Measurements from ENCODE around the gene SMO.
"Not testable (repeated sequence)": the region's sequence is repeated elsewhere in the genome, so short reads cannot be mapped to it uniquely, and the experiment has no call there.

The SMO gene

DNA sequence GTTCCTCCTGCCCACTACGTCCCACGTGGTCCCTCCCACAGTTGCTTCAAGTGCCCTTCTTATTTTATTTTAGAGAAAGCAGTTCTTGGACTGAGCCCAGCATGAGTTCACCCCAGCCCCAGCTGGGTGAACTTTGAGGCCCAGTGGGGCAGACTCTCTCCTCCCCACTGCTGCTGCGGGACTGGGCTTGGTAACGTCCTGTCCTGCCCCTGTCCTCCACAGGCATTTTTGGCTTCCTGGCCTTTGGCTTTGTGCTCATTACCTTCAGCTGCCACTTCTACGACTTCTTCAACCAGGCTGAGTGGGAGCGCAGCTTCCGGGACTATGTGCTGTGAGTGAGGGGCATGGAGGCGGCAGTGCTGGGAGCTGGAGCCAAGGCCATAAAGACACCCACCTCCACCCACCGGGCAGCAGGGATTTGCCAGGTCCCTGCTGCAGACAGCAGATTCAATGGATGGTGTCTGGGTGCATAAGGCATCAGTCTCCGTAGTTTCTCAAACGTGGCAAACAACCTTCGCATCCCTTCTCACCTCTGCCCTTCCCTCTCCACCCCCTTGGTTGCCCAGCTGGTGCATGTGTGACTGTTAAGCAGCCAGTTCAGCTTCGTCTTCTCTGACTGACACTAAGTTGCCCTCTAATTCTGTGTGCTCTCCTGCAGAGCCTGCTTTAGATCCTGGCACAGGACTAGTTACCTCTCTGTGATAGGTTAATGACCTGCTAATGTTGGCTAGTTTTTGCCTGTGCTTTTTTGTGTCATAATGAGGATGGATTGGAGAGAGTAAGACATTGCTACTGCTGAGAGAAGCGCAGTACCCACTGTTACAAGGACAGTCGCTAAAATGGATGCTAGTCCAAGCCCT lies 20.9 kb downstream of the SMO start:
- FAIRE-seq, result no peak

DNA sequence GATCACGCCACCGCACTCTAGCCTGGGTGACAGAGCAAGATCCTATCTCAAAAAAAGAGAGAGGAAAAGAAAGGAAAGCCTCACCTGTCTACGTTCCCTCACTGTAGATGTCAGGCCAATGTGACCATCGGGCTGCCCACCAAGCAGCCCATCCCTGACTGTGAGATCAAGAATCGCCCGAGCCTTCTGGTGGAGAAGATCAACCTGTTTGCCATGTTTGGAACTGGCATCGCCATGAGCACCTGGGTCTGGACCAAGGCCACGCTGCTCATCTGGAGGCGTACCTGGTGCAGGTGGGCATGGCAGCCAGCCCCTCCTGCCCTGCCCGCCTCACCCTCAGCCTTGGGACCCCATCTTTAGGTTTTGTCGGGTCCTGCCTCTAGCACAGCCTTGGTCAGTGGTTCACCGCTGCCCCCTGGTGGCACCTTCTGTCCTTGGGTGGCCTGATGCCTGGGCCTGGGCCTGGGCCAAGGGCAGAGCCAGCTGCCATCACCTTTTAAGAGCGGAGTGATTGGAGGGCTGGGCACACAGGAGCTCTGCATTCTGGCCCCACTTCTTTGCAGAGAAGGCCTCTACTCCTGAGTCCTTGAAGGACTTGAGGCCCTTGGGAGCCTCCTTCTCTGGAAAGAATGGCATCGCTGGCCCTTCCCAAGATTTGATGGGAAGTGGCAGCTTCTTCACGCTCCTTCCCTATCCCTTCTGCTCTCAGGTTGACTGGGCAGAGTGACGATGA lies 22.0 kb downstream of the SMO start:
- no peak for FAIRE-seq

DNA sequence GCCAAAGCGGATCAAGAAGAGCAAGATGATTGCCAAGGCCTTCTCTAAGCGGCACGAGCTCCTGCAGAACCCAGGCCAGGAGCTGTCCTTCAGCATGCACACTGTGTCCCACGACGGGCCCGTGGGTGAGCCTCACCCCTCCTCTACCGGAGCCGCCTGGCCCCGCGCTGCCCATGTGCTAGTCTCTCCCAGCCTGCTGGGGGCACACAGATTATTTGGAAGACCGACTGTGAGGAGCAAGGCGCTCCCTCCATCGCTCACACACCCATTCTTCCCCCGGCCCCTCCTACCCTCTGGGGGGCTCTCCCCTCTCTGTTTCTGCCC lies 22.5 kb downstream of the SMO start:
- FAIRE-seq, result no peak

DNA sequence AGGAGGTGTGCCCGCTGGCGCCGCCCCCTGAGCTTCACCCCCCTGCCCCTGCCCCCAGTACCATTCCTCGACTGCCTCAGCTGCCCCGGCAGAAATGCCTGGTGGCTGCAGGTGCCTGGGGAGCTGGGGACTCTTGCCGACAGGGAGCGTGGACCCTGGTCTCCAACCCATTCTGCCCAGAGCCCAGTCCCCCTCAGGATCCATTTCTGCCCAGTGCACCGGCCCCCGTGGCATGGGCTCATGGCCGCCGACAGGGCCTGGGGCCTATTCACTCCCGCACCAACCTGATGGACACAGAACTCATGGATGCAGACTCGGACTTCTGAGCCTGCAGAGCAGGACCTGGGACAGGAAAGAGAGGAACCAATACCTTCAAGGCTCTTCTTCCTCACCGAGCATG lies 23.7 kb downstream of the SMO start:
- no peak for FAIRE-seq

DNA sequence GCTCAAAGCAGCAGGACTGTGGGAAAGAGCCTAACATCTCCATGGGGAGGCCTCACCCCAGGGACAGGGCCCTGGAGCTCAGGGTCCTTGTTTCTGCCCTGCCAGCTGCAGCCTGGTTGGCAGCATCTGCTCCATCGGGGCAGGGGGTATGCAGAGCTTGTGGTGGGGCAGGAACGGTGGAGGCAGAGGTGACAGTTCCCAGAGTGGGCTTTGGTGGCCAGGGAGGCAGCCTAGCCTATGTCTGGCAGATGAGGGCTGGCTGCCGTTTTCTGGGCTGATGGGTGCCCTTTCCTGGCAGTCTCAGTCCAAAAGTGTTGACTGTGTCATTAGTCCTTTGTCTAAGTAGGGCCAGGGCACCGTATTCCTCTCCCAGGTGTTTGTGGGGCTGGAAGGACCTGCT lies 24.2 kb downstream of the SMO start:
- no peak for FAIRE-seq

DNA sequence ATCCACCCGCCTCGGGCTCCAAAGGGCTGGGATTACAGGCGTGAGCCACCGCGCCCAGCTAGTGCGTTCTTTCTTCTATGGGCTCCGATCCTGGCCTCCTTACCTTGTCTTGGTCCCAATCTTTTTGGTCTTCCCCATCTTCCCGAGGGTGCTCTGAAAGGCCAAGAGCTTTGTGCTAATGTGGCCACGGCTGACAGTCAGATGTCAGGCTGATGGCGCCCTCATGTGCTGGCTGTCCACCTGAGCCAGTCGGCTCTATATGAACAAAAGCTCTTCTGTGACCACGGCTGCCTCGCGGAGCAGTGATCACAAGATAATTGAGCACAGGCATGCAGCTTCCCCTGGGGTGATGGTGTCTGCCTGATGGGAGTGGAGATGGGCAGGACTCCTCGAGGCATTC lies 25.4 kb downstream of the SMO start:
- no peak for FAIRE-seq

DNA sequence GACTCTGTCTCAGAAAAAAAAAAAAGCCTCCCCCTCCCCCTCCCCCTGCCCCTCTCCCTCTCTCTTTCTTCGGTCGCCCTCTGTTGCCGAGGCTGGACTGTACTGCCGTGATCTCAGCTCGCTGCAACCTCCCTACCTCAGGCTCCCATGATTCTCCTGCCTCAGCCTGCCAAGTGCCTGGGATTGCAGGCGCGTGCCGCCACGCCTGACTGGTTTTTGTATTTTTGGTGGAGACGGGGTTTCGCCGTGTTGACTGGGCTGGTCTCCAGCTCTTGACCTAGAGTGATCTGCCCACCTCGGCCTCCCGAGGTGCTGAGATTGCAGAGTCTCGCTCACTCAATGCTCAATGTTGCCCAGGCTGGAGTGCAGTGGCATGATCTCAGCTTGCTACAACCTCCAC lies 27.3 kb downstream of the SMO start:
- FAIRE-seq, result not testable (repeated sequence)

DNA sequence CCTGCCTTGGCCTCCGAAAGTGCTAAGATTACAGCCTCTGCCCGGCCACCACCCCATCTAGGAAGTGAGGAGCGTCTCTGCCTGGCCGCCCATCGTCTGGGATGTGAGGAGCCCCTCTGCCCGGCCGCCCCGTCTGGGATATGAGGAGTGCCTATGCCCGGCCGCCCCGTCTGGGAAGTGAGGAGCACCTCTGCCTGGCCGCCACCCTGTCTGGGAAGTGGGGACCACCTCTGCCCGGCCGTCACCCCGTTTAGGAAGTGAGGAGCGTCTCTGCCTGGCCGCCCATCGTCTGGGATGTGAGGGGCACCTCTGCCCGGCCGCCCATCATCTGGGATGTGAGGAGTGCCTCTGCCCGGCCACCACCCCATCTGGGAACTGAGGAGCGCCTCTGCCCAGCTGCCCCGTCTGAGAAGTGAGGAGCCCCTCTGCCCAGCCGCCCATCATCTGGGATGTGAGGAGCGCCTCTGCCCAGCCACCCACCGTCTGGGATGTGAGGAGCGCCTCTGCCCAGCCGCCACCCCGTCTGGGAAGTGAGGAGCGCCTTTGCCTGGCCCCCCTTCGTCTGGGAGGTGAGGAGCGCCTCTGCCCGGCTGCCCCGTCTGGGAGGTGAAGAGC lies 27.8 kb downstream of the SMO start:
- FAIRE-seq, result not testable (repeated sequence)

DNA sequence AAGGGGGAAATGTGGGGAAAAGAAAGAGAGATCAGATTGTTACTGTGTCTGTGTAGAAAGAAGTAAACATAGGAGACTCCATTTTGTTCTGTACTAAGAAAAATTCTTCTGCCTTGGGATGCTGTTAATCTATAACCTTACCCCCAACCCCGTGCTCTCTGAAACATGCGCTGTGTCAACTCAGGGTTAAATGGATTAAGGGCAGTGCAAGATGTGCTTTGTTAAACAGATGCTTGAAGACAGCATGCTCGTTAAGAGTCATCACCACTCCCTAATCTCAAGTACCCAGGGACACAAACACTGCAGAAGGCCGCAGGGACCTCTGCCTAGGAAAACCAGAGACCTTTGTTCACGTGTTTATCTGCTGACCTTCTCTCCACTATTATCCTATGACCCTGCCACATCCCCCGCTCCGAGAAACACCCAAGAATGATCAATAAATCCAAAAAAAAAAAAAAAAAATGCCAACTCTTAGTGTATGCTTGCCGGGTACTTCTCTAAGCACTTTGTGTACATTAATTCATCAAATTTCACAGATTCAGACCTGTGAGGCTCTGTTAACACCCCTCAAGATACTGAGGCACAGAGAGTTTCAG lies 28.5 kb downstream of the SMO start:
- not testable (repeated sequence) for FAIRE-seq

DNA sequence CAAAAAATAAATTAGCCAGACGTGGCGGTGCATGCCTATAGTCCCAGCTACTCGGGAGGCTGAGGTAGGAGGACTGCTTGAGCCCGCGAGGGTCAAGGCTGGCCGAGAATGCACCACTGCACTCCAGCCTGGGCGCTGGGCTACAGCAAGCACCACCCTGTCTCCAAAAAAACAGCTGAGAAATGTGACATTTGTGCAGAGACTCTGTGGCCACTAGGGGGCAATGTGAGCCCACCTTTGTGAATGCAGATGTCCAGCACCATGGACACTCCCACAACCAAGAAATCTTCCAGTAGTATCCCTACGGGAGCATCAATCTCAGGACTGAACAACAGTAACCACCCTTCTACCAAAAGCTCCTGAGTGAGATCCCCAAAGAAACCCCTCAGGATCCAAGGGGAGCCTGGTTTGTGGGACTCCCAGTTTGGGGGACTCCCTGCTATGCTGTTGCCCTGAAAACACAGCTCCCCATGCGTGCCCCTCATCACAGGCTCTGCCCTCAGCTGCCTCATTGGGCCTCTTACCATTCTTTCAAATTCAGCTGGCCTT lies 30.2 kb downstream of the SMO start:
- no peak for FAIRE-seq

DNA sequence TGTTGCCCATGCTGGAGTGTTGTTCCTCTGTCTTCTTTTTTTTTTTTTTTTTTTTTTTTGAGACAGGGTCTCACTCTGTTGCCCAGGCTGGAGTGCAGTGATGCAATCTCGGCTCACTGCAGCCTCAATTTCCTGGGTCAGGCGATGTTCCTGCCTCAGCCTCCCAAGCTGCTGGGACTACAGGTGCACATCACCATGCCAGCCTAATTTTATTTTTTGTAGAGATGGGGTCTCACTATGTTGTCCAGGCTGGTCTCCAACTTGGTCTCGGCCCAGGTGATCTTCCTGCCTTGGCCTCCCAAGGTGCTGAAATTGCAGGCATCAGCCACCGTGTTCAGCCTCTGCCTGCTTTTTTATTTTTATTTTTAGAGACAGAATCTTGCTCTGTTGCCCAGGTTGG lies 30.7 kb downstream of the SMO start:
- FAIRE-seq, result not testable (repeated sequence)

DNA sequence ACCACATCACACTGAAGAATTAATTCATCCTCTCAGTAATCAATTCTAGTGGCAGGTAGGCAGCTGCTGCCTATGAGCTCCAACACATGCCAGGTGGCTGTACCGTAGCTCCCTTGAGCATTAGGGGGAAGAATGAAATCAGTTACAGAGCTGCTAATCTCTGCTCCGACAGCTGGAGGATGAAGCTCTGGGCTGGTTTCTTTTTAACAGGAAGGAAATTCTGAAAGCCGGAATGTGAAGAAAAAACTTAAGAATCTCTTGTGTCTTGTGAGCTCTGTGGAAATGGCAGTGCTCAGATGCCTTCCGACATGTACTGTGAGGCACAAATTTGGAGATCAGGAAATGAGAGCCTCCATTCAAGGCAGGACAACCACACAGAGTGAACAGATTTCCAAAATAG lies 33.6 kb downstream of the SMO start:
- FAIRE-seq, result no peak

DNA sequence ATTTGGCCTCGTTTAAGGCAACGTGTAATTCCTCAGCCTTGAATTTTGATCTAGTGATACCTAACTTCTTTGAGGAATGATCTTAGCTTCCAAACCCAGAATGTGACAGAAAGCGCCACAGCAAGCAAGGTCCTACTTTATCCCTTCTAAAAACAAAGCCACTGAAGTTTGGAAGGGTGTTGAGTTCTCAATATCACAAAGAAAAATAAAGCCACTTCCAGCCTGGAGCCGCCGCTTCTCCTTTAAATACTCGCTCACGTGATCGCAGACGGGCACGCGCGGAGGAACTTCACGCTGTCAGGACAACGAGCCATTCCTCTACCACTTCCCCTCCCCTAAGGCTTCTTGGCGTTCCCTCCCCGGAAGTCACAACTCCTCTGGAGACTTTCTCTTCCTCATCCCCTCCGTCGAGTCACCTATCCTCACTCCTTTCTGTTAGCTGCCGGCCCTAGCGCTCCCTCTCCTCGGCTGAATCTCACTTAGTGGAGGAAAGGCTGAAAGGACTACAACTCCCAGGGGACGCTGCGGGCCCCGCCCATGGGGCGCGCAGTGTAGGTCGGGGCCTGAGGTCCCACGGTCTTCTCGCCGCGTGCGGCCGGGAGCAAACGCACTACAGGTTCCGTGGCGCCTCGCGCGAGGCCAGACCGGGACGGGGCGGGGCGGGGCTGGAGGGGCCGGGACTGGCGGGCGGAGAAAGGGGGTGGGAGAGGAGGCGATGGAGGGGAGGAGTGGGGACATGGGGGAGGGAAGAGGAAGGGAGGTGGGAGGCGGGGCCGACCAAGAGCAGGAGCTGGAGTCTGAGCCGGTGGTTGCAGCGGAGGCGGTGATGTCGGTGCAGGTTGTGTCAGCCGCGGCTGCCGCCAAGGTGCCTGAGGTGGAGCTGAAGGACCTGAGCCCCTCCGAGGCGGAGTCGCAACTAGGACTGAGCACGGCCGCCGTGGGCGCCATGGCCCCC lies 36.1 kb downstream of the SMO start, which contains the start of gene AHCYL2:
Gene AHCYL2, plus strand, starts transcription at position 780 of the 955 bp plus-strand sequence.
- peak; percentile 77 for FAIRE-seq

DNA sequence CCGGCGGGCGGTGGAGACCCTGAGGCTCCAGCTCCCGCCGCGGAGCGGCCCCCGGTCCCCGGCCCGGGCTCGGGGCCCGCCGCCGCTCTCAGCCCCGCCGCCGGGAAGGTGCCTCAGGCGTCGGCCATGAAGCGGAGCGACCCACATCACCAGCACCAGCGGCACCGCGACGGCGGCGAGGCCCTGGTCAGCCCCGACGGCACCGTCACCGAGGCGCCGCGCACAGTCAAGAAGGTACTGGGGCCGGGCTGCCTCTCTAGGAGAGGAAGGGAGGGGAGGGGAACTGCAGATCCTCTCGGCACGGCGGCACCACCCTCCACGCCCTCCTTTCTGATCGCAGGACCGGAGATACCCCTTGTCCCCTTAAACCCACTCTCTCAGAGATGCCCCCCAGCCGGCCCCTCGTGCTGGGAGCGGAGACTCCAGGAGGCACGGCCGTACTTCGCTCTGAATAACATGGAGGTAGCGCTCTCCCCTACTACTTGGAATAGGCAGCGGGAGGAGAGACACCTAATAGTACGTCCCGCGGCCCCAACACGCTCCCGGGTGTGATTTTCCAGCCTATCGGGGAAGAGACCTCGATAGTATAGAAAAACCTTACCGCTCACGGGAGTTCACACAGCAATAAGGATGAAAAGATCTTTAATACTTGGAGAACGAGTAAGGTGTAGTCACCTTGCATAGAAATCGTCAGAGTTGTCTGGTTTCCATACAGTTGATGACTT lies 36.9 kb downstream of the SMO start:
- FAIRE-seq, result no peak

DNA sequence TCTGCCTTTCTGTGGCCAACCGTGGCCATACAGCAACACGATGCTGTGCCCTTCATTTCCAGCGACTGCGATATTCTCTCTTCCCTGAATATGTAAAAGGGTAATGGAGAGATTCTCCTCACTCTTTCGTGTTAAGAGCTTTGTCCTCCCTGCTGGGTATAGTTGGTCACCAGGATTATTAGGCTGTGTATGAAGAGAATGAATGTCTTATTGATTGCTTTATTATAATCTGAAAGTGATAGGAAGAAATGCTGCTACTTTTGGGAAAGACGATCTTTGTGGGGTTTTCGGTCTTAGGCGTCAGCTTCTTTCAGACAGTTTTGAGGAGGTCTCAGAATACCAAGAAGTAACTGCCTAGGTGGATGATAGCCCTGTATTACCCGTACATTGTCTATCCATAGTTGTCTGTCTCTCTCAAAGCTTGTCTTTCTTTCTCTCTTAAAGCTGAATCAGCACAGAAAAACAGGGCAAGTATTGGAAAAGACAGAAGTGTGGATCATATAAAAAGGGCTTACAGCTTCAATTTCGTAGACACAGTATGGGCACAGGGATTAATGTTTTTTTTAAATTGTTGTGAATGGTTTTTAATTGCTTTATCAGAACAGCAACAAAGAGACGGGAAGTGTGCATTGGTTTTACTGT lies 37.6 kb downstream of the SMO start:
- FAIRE-seq, result no peak

DNA sequence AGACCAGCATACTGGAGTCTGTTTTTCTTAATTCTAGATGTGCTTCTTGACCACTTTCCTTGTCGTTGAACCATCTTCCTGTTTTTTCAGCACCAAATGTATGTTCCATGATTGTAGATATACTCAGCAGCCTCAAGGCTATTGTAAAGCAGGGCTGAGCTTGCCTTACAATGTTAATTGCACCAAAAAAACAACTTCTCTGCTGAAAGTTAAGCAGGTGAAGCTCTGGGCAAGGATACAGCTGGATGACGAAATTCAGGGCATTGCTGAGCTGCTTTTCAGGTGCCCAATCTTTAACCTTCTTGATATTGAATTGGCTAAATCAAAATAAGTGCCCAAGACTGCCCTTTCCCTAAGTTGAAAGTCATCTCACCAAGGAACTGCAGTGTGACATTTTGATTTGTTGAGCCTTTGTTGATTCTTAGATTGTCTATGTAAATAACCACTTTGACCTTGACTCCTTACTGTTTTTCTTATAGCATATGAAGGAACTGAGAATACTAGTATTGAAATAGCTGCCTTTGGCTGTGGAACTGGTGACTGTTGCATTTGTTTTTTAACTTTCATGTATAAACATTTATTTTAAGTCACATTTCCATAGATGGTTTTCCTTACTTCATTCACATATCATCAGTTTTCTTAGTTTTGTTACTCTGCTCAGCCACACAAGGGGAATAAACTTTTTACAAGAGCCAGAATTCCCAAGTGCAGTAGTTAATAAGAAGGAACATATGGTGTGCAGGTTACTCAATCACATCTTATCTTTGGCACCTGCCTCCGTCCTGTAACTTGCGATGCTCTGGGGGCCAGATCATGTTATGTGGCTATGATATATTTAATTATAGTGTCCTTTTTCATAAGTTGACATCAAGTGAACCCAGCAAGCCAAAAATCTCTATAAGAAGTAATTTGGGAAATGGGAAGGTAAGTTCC lies 39.5 kb downstream of the SMO start:
- no peak for FAIRE-seq

DNA sequence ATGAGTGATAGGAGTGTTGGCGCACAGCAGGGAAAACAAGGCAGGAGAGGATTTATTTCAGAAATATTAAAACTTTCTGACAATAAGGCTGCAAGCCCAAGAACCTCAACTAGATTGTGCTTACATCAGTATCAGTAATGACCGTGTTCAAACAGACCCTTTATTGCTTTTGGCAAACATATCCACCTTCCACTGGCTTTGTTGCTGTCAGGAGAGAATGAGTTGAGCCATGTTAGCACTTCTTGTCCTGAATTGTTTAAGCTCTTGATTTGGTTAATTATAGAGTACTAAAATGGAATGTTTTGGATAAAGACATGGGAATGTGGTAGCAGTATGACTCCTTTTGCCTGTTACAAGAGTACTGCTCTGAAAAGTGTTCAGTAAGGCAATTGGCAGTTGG lies 40.2 kb downstream of the SMO start:
- no peak for FAIRE-seq

DNA sequence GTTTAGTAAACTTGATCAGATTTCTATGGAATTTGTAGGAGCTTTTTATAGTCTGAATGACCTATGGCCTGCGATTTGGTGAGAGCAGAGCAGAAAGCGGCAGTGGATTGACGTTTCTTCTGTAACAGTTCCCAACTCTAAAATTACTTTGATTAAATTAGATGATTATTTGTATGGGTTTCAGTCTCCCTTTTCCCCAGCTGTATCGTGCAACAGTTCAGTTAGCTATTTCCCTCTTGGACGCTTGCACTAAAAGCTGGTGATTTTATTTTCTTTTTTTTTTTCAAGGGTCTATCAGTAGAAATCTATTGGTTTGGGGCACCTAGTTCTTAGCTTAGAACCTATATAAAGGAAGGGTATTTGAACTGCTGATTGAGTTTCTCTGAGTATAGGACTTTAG lies 43.2 kb downstream of the SMO start:
- no peak for FAIRE-seq

DNA sequence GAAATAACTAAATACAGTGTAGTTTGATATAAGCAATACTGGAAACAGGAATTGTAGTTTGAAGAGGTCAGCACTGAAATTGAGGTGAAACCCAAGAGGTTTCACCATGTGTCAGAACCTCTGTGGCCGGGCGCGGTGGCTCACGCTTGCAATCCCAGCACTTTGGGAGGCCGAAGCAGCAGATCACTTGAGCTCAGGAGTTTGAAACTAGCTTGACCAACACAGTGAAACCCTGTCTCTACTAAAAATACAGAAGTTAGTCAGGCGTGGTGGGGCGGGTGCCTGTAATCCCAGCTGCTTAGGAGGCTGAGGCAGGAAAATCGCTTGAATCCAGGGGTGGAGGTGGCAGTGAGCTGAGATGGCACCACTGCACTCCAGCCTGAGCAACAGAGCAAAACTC lies 50.1 kb downstream of the SMO start:
- no peak for FAIRE-seq
